ENCODE results near the gene MARCHF2. TPM values are rescaled to one million over a fixed set of nuclear protein-coding genes. Genes with fewer than 3 reads are reported as not detected.

MARCHF2 gene
- total and polyA plus RNA-seq, 9 of the 15 experiments (the other 6 are each of a cell fraction or from before 2014, with no cell fraction given), result 0.39 to 6.4 (median 2.2) TPM

DNA sequence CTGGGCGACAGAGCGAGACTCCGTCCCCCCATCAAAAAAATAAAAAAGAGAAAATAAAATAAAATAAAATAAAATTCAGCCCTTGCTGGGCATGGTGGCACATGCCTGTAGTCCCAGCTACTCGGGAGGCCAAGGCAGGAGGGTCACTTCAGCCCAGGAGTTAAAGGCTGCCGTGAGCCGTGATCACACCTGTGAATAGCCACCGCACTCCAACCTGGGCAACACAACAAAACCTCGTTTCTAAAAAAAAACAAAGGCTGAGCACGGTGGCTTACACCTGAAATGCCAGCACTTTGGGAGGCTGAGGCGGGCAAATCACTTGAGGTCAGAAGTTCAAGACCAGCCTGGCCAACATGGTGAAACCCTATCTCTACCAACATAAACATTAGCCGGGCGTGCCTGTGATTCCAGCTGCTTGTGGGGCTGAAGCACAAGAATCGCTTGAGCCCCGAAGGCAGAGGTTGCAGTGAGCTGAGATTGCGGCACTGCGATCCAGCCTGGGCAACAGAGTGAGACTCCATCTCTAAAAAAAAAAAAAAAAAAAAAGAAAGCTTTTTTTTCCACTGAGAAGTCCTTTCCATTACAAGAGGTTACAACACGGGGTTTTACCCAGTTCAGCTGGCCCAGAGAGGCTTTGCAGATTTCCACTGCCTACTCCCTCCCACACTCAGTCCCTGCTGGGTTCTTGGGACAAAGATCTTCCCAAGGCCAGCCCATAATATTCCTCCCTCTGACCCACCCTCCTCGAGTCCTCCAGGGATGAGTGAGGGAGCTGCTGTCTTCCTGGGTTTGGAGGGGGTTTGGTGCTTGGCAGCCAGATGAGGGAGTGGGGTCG lies 42.7 kb upstream of the MARCHF2 start:
- no peak for ATAC-seq
- 70% methylated on average over 18 of the region's 19 CpGs for WGBS (ENCODE audit: insufficient coverage, low coverage, missing lambda C conversion rate)
- H3K79me2 ChIP-seq (ENCODE audit: control insufficient read depth, insufficient read depth, low read length), result no peaks in the 10 kb centered on the region
- DNase-seq (ENCODE audit: extremely low read depth in 1 of 4, low spot score in 3 of 4), result peak in 1 of 4 experiments; percentile 18
- H2AFZ ChIP-seq (ENCODE audit: low read depth, low read length), result peak overlapping the region; percentile 74
- no peak overlapping the region for H3K27ac ChIP-seq (ENCODE audit: extremely low read depth, low read depth, low read length)
- peak overlapping the region; percentile 64 for H3K4me2 ChIP-seq (ENCODE audit: insufficient read depth, low read length)
- in situ Hi-C loops (cut with MboI), result no loop called here
- H3K9ac ChIP-seq (ENCODE audit: insufficient read depth in 1 of 2, low read depth in 2 of 2, low read length in 2 of 2), result peak overlapping the region; percentile 32 to 89; a peak in 2 of 4 replicates
- CTCF ChIA-PET (ENCODE audit: low intra/inter-chr PET ratio), result interaction anchor here (0.5 kb wide), 1 partner anchor 17 kb away, joined by 3 read pairs; no protein-coding TSS in a partner anchor
- H3K4me1 ChIP-seq (replicated peaks in 1 of 2; ENCODE audit: control insufficient read depth in 2 of 2, insufficient read depth in 2 of 2, low read length in 2 of 2), result peaks cover 22 to 47% of the 10 kb centered on the region in 2 experiments
- no peak for FAIRE-seq
- no peaks in the 10 kb centered on the region for H3K9me1 ChIP-seq (ENCODE audit: control insufficient read depth, insufficient read depth, low read length)
- H3K36me3 ChIP-seq (ENCODE audit: control insufficient read depth, insufficient read depth, low read length), result no peaks in the 10 kb centered on the region
- TF ChIP-seq ZNF121 (CRISPR knock-in tag; conservative IDR thresholded peaks at IDR 0.05), result peak; percentile 38; the same call in 1 of the 2 replicates
- TF ChIP-seq TAF7 (tag; IDR thresholded peaks at IDR 0.05), result no peak
- no peak for TF ChIP-seq PHTF2 (CRISPR knock-in tag; IDR thresholded peaks at IDR 0.05)
- H3K4me3 ChIP-seq, result no peak overlapping the region
- POLR2A ChIA-PET, result interaction anchor here (0.9 to 1.9 kb wide), 4 partner anchors 9 to 82 kb away, joined by 3 to 7 read pairs (median 4); no protein-coding TSS in a partner anchor
- peaks cover 0 to 7% of the 10 kb centered on the region in 2 experiments; a peak in 1 of 5 replicates for H3K27me3 ChIP-seq (ENCODE audit: control insufficient read depth in 2 of 2, insufficient read depth in 2 of 2, low read length in 2 of 2)
- H3K9me3 ChIP-seq (replicated peaks; ENCODE audit: control insufficient read depth, insufficient read depth, low read depth, low read length), result no peaks in the 10 kb centered on the region; the same call in 1 of the 2 replicates
- no peaks in the 10 kb centered on the region for H4K20me1 ChIP-seq (replicated peaks; ENCODE audit: control insufficient read depth, insufficient read depth, low read length)
- no TSS peak for BruUV-seq (replicated peaks)
- intact Hi-C loops (cut with micrococcal nuclease), result no loop called here
